Measurements from ENCODE around the gene CCNJ.
"Not testable (repeated sequence)": the region's sequence is repeated elsewhere in the genome, so short reads cannot be mapped to it uniquely, and the experiment has no call there.

CCNJ gene

GRCh38 chr10:96043033-96043892 is at the start of gene CCNJ:
TSS of gene CCNJ (plus strand) at chr10:96043583. CDS start at chr10:96044394, 811 bp downstream.
- DNase-seq: peak; percentile 88

GRCh38 chr10:95994376-95994775 is 49.0 kb upstream of the CCNJ start:
- DNase-seq: not testable (repeated sequence)

GRCh38 chr10:95998255-95998784 is 45.1 kb upstream of the CCNJ start:
- DNase-seq: no peak

- DNase-seq: no peak
Observed at GRCh38 chr10:96013956-96014355, 29.4 kb upstream of the CCNJ start.

- DNase-seq: no peak
Observed at GRCh38 chr10:96014473-96015102, 28.8 kb upstream of the CCNJ start.

- peak; percentile 53 for DNase-seq
Observed at GRCh38 chr10:96017191-96017687, 26.1 kb upstream of the CCNJ start.

- DNase-seq: no peak
Observed at GRCh38 chr10:96021332-96021731, 22.1 kb upstream of the CCNJ start.

GRCh38 chr10:96022739-96023138 is 20.6 kb upstream of the CCNJ start:
- DNase-seq: no peak

GRCh38 chr10:96023168-96023567 is 20.2 kb upstream of the CCNJ start:
- DNase-seq: no peak

- DNase-seq: peak; percentile 1
Observed at GRCh38 chr10:96025566-96025965, 17.8 kb upstream of the CCNJ start.

- DNase-seq: no peak
Observed at GRCh38 chr10:96034625-96035024, 8.8 kb upstream of the CCNJ start.

GRCh38 chr10:96038476-96039387 is 4.7 kb upstream of the CCNJ start:
- DNase-seq: no peak

GRCh38 chr10:96041146-96041545 is 2.2 kb upstream of the CCNJ start:
- no peak for DNase-seq

GRCh38 chr10:96043893-96044715 is 721 bp downstream of the CCNJ start:
- DNase-seq: peak; percentile 44

- DNase-seq: peak; percentile 21
Observed at GRCh38 chr10:96044736-96045135, 1.4 kb downstream of the CCNJ start.

GRCh38 chr10:96046546-96046945 is 3.2 kb downstream of the CCNJ start:
- no peak for DNase-seq

- DNase-seq: no peak
Observed at GRCh38 chr10:96047004-96047649, 3.7 kb downstream of the CCNJ start.

GRCh38 chr10:96047925-96048324 is 4.5 kb downstream of the CCNJ start:
- not testable (repeated sequence) for DNase-seq

GRCh38 chr10:96049340-96049739 is 6.0 kb downstream of the CCNJ start:
- DNase-seq: no peak

GRCh38 chr10:96053985-96054384 is 10.6 kb downstream of the CCNJ start:
- no peak for DNase-seq

GRCh38 chr10:96056787-96057186 is 13.4 kb downstream of the CCNJ start:
- DNase-seq: no peak
